ES-I3 (cell line): ENCODE data around the gene HOXB2.

Experiments
- H3K36me3 ChIP-seq: 2 replicates; pipeline ENCODE4 v1.6.1; 2013; ENCODE audit warnings: mild to moderate bottlenecking, low read length, control low read depth, moderate library complexity; ENCODE audit not compliant: insufficient read depth
- H3K4me1 ChIP-seq: 2 replicates; pipeline ENCODE4 v1.6.1; 2013; ENCODE audit warnings: mild to moderate bottlenecking, control low read depth, low read length; ENCODE audit not compliant: insufficient read depth
- H3K9ac ChIP-seq: 2 replicates; pipeline ENCODE4 v1.6.1; 2013; ENCODE audit warnings: low read depth, mild to moderate bottlenecking, low read length, moderate library complexity
- H3K9me3 ChIP-seq: 2 replicates; pipeline ENCODE4 v1.6.1; 2013; ENCODE audit warnings: mild to moderate bottlenecking, low read length, moderate library complexity; ENCODE audit not compliant: control insufficient read depth, insufficient read depth

The HOXB2 gene

GRCh38 chr17:48574505-48575065 is 29.7 kb upstream of the HOXB2 start:
- Histone ChIP-seq H3K9ac (no peak overlapping the region), H3K36me3 (no peaks in the 10 kb centered on the region), H3K4me1 (peaks cover 21% of the 10 kb centered on the region), H3K9me3 (no peaks in the 10 kb centered on the region)

GRCh38 chr17:48571826-48572417 is 27.0 kb upstream of the HOXB2 start:
- H3K9ac ChIP-seq, result no peak overlapping the region
- H3K9me3 ChIP-seq, result no peaks in the 10 kb centered on the region; the same call in none of the 2 replicates
- no peaks in the 10 kb centered on the region for H3K36me3 ChIP-seq
- peaks cover 28% of the 10 kb centered on the region for H3K4me1 ChIP-seq

GRCh38 chr17:48571024-48571818 is 26.3 kb upstream of the HOXB2 start:
- H3K4me1 ChIP-seq, result peaks cover 28% of the 10 kb centered on the region
- H3K9me3 ChIP-seq, result no peaks in the 10 kb centered on the region; the same call in none of the 2 replicates
- H3K36me3 ChIP-seq, result no peaks in the 10 kb centered on the region
- 0 out of 2 replicates have a peak overlapping the region, but pooled peaks have one; percentile 2 for H3K9ac ChIP-seq

- Histone ChIP-seq H3K9me3 (no peaks in the 10 kb centered on the region; the same call in none of the 2 replicates), H3K9ac (0 out of 2 replicates have a peak overlapping the region, but pooled peaks have one; percentile 2), H3K4me1 (peaks cover 28% of the 10 kb centered on the region), H3K36me3 (no peaks in the 10 kb centered on the region)
Measured at GRCh38 chr17:48570325-48571023, 25.6 kb upstream of the HOXB2 start.

GRCh38 chr17:48569674-48570324 is 24.9 kb upstream of the HOXB2 start:
- H3K9ac ChIP-seq, result no peak overlapping the region
- H3K9me3 ChIP-seq, result no peaks in the 10 kb centered on the region; the same call in none of the 2 replicates
- H3K4me1 ChIP-seq, result peaks cover 28% of the 10 kb centered on the region
- no peaks in the 10 kb centered on the region for H3K36me3 ChIP-seq

- Histone ChIP-seq H3K9ac (no peak overlapping the region), H3K9me3 (no peaks in the 10 kb centered on the region; the same call in none of the 2 replicates)
Measured at GRCh38 chr17:48569240-48569582, 24.3 kb upstream of the HOXB2 start.

GRCh38 chr17:48568499-48569239 is 23.8 kb upstream of the HOXB2 start:
- peaks cover 21% of the 10 kb centered on the region for H3K4me1 ChIP-seq
- H3K9me3 ChIP-seq, result no peaks in the 10 kb centered on the region; the same call in none of the 2 replicates
- H3K36me3 ChIP-seq, result no peaks in the 10 kb centered on the region
- no peak overlapping the region; the same call in 1 of the 2 replicates for H3K9ac ChIP-seq

More at GRCh38 chr17:48569240-48569582, 24.3 kb upstream of the HOXB2 start:
- peaks cover 25% of the 10 kb centered on the region for H3K4me1 ChIP-seq
- H3K36me3 ChIP-seq, result no peaks in the 10 kb centered on the region

GRCh38 chr17:48567646-48568354 is 22.9 kb upstream of the HOXB2 start:
- H3K9ac ChIP-seq, result no peak overlapping the region
- no peaks in the 10 kb centered on the region for H3K36me3 ChIP-seq
- H3K9me3 ChIP-seq, result no peaks in the 10 kb centered on the region; the same call in none of the 2 replicates
- H3K4me1 ChIP-seq, result peaks cover 21% of the 10 kb centered on the region

- Histone ChIP-seq H3K9me3 (no peaks in the 10 kb centered on the region; the same call in none of the 2 replicates), H3K4me1 (peaks cover 21% of the 10 kb centered on the region)
Measured at GRCh38 chr17:48567209-48567608, 22.3 kb upstream of the HOXB2 start.

GRCh38 chr17:48566717-48567116 is 21.8 kb upstream of the HOXB2 start:
- Histone ChIP-seq H3K36me3 (no peaks in the 10 kb centered on the region), H3K9ac (no peak overlapping the region), H3K4me1 (peaks cover 21% of the 10 kb centered on the region), H3K9me3 (no peaks in the 10 kb centered on the region; the same call in none of the 2 replicates)

More at GRCh38 chr17:48567209-48567608, 22.3 kb upstream of the HOXB2 start:
- Histone ChIP-seq H3K36me3 (no peaks in the 10 kb centered on the region), H3K9ac (no peak overlapping the region)

- no peaks in the 10 kb centered on the region; the same call in none of the 2 replicates for H3K9me3 ChIP-seq
- H3K36me3 ChIP-seq, result no peaks in the 10 kb centered on the region
- H3K9ac ChIP-seq, result no peak overlapping the region
- peaks cover 21% of the 10 kb centered on the region for H3K4me1 ChIP-seq
Measured at GRCh38 chr17:48565925-48566710, 21.2 kb upstream of the HOXB2 start.

- Histone ChIP-seq H3K4me1 (peaks cover 11% of the 10 kb centered on the region), H3K9me3 (no peaks in the 10 kb centered on the region; the same call in none of the 2 replicates)
Measured at GRCh38 chr17:48565022-48565554, 20.2 kb upstream of the HOXB2 start.

More at GRCh38 chr17:48565022-48565554, 20.2 kb upstream of the HOXB2 start:
- H3K9ac ChIP-seq, result peak overlapping the region; percentile 11; the same call in 1 of the 2 replicates
- no peaks in the 10 kb centered on the region for H3K36me3 ChIP-seq
